ENCODE results near the gene THRAP3. TPM values are rescaled to one million over a fixed set of nuclear protein-coding genes. Genes with fewer than 3 reads are reported as not detected.

The THRAP3 gene
- total and polyA plus RNA-seq, 9 of the 15 experiments (the other 6 are each of a cell fraction or from before 2014, with no cell fraction given): 66.2 to 135 (median 113) TPM

DNA sequence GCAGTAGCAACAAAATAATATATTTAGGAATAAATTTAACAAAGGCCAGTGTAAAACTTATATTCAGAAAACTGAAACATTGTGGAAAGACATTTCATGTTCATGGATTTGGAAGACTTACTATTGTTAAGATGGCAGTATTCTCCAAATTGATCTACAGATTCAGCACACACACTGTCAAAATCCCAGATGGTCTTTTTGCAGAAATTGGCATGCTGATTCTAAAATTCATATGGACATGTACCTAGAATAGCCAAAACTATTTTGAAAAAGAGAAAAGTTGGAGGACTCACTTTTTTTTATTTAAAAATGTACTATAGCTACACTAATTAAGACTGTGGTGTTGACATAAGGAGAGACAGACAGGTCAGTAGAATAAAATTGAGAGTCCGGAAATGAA is 50.0 kb downstream of the THRAP3 start:
- Histone ChIP-seq H4K20me1 (replicated peaks; ENCODE audit: control insufficient read depth, insufficient read depth, low read length) (peaks cover 9% of the 10 kb centered on the region), H2AFZ (ENCODE audit: low read depth, low read length) (no peak overlapping the region), H3K9ac (ENCODE audit: insufficient read depth in 1 of 2, low read depth in 2 of 2, low read length in 2 of 2) (no peak overlapping the region), H3K79me2 (ENCODE audit: control insufficient read depth, insufficient read depth, low read length) (peaks cover 60% of the 10 kb centered on the region), H3K27me3 (ENCODE audit: control insufficient read depth in 2 of 2, insufficient read depth in 2 of 2, low read length in 2 of 2) (no peaks in the 10 kb centered on the region), H3K4me1 (replicated peaks in 1 of 2; ENCODE audit: control insufficient read depth in 2 of 2, insufficient read depth in 2 of 2, low read length in 2 of 2) (peaks cover 16 to 21% of the 10 kb centered on the region in 2 experiments), H3K27ac (ENCODE audit: extremely low read depth, low read depth, low read length) (no peak overlapping the region), H3K4me3 (no peak overlapping the region), H3K4me2 (ENCODE audit: insufficient read depth, low read length) (no peak overlapping the region), H3K9me1 (ENCODE audit: control insufficient read depth, insufficient read depth, low read length) (no peaks in the 10 kb centered on the region), H3K36me3 (ENCODE audit: control insufficient read depth, insufficient read depth, low read length) (peaks cover 60% of the 10 kb centered on the region; the same call in 2 of the 3 replicates), H3K9me3 (replicated peaks; ENCODE audit: control insufficient read depth, insufficient read depth, low read depth, low read length) (no peaks in the 10 kb centered on the region)
- TF ChIP-seq FOXJ3 (CRISPR knock-in tag; IDR thresholded peaks at IDR 0.05) (no peak), DNMT1 (IDR thresholded peaks at IDR 0.05) (no peak)
- TF ChIP-seq, protein P1, sequence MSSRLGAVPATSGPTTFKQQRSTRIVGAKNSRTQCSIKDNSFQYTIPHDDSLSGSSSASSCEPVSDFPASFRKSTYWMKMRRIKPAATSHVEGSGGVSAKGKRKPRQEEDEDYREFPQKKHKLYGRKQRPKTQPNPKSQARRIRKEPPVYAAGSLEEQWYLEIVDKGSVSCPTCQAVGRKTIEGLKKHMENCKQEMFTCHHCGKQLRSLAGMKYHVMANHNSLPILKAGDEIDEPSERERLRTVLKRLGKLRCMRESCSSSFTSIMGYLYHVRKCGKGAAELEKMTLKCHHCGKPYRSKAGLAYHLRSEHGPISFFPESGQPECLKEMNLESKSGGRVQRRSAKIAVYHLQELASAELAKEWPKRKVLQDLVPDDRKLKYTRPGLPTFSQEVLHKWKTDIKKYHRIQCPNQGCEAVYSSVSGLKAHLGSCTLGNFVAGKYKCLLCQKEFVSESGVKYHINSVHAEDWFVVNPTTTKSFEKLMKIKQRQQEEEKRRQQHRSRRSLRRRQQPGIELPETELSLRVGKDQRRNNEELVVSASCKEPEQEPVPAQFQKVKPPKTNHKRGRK (tag; IDR thresholded peaks at IDR 0.05): peak; percentile 51; the same call in 1 of the 2 replicates
- WGBS (ENCODE audit: insufficient coverage, low coverage, missing lambda C conversion rate): 92% methylated on average over 1 of the region's 1 CpG
- intact Hi-C loops (cut with micrococcal nuclease): no loop called here
- ATAC-seq (no peak), FAIRE-seq (no peak), DNase-seq (ENCODE audit: extremely low read depth in 1 of 4, low spot score in 3 of 4) (no peak)
- no TSS peak for BruUV-seq (replicated peaks)
- ChIA-PET CTCF (ENCODE audit: low intra/inter-chr PET ratio) (interaction anchor here (0.7 kb wide), 1 partner anchor 39 kb away, joined by 7 read pairs; no protein-coding TSS in a partner anchor), POLR2A (interaction anchor here (0.9 to 1.1 kb wide), 3 partner anchors 18 to 50 kb away, joined by 3 to 4 read pairs (median 3); partner anchors contain the start of gene THRAP3)
- in situ Hi-C loops (cut with MboI): no loop called here

DNA sequence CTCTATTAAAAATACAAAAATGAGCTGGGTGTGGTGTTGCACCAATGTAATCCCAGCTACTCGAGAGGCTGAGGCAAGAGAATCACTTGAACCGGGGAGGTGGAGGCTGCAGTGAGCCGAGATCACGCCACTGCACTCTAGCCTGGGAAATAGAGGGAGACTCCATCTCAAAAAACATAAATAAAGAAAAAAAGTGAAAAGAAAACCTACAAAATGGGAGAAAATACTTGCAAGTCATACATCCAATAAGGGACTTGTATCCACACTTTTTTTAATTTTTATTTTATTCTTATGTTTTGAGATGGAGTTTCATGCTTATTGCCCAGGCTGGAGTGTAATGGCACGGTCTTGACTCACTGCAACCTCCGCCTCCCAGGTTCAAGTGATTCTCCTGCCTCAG is 52.4 kb downstream of the THRAP3 start:
- ChIA-PET POLR2A (interaction anchor here (0.6 kb wide), 1 partner anchor 56 kb away, joined by 4 read pairs; no protein-coding TSS in a partner anchor), CTCF (ENCODE audit: low intra/inter-chr PET ratio) (no interaction called here)
- WGBS (ENCODE audit: insufficient coverage, low coverage, missing lambda C conversion rate): 90% methylated on average over 6 of the region's 6 CpGs
- Histone ChIP-seq H3K79me2 (ENCODE audit: control insufficient read depth, insufficient read depth, low read length) (peaks cover 68% of the 10 kb centered on the region), H3K9me3 (replicated peaks; ENCODE audit: control insufficient read depth, insufficient read depth, low read depth, low read length) (no peaks in the 10 kb centered on the region), H2AFZ (ENCODE audit: low read depth, low read length) (no peak overlapping the region), H3K27me3 (ENCODE audit: control insufficient read depth in 2 of 2, insufficient read depth in 2 of 2, low read length in 2 of 2) (no peaks in the 10 kb centered on the region), H3K9me1 (ENCODE audit: control insufficient read depth, insufficient read depth, low read length) (no peaks in the 10 kb centered on the region), H3K4me1 (replicated peaks in 1 of 2; ENCODE audit: control insufficient read depth in 2 of 2, insufficient read depth in 2 of 2, low read length in 2 of 2) (peaks cover 13 to 19% of the 10 kb centered on the region in 2 experiments), H3K9ac (ENCODE audit: insufficient read depth in 1 of 2, low read depth in 2 of 2, low read length in 2 of 2) (no peak overlapping the region), H3K27ac (ENCODE audit: extremely low read depth, low read depth, low read length) (no peak overlapping the region), H3K4me2 (ENCODE audit: insufficient read depth, low read length) (no peak overlapping the region), H4K20me1 (replicated peaks; ENCODE audit: control insufficient read depth, insufficient read depth, low read length) (peaks cover 9% of the 10 kb centered on the region), H3K4me3 (no peak overlapping the region), H3K36me3 (ENCODE audit: control insufficient read depth, insufficient read depth, low read length) (peaks cover 56% of the 10 kb centered on the region)
- DNase-seq (ENCODE audit: extremely low read depth in 1 of 4, low spot score in 3 of 4) (no peak), FAIRE-seq (no peak), ATAC-seq (no peak)
- TF ChIP-seq U2AF1 (optimal IDR thresholded peaks at IDR 0.05; ENCODE audit: low read depth, low read length): no peak
- TF ChIP-seq LEF1 (IDR thresholded peaks at IDR 0.05): no peak
- TF ChIP-seq, protein P2, sequence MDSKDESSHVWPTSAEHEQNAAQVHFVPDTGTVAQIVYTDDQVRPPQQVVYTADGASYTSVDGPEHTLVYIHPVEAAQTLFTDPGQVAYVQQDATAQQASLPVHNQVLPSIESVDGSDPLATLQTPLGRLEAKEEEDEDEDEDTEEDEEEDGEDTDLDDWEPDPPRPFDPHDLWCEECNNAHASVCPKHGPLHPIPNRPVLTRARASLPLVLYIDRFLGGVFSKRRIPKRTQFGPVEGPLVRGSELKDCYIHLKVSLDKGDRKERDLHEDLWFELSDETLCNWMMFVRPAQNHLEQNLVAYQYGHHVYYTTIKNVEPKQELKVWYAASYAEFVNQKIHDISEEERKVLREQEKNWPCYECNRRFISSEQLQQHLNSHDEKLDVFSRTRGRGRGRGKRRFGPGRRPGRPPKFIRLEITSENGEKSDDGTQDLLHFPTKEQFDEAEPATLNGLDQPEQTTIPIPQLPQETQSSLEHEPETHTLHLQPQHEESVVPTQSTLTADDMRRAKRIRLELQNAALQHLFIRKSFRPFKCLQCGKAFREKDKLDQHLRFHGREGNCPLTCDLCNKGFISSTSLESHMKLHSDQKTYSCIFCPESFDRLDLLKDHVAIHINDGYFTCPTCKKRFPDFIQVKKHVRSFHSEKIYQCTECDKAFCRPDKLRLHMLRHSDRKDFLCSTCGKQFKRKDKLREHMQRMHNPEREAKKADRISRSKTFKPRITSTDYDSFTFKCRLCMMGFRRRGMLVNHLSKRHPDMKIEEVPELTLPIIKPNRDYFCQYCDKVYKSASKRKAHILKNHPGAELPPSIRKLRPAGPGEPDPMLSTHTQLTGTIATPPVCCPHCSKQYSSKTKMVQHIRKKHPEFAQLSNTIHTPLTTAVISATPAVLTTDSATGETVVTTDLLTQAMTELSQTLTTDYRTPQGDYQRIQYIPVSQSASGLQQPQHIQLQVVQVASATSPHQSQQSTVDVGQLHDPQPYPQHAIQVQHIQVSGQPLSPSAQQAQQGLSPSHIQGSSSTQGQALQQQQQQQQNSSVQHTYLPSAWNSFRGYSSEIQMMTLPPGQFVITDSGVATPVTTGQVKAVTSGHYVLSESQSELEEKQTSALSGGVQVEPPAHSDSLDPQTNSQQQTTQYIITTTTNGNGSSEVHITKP (IDR thresholded peaks at IDR 0.05; ENCODE audit: partially characterized antibody): peak; percentile 66
- TF ChIP-seq PCBP1 (IDR thresholded peaks at IDR 0.05; ENCODE audit: low read depth, low read length, poor library complexity, severe bottlenecking): no peak
- BruUV-seq (replicated peaks): no TSS peak
- in situ Hi-C loops (cut with MboI): no loop called here
- intact Hi-C loops (cut with micrococcal nuclease): no loop called here

All from K562 (cell line).